Sigmoid colon (tissue), 3 donors: ENCODE measurements around the gene GATA5.
"Not testable (repeated sequence)": the region's sequence is repeated elsewhere in the genome, so short reads cannot be mapped to it uniquely, and the experiment has no call there.

Experiments
- POLR2A ChIP-seq, 2 donors: fragments of 450-650 bp; IDR thresholded peaks; one replicate each; pipeline ENCODE4 v1.6.1; 2016; ENCODE audit warnings: antibody characterized with exemption in 2 of 2, mild to moderate bottlenecking in 2 of 2, moderate library complexity in 2 of 2
- TF ChIP-seq, protein P1 (sequence below), 4 experiments: fragments of 450-650 bp in 3 of 4; fragments of 200-600 bp in 1 of 4; IDR thresholded peaks; one replicate each; pipeline ENCODE4 v1.5.1; 2016 to 2019; ENCODE audit warnings: antibody characterized with exemption in 4 of 4, mild to moderate bottlenecking in 3 of 4, moderate library complexity in 2 of 4

DNA sequence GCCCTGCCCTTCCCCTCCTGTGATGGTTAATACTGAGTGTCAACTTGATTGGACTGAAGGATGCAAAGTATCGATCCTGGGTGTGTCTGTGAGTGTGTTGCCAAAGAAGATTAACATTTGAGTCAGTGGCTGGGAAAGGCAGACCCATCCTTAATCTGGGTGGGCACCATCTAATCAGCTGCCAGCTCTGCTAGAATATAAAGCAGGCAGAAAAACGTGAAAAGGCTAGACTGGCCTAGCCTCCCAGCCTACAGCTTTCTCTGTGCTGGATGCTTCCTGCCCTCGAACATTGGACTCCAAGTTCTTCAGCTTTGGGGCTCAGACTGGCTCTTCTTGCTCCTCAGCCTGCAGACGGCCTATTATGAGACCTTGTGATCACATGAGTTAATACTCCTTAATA, 15.0 kb upstream of the GATA5 start:
- not testable (repeated sequence) for TF ChIP-seq POLR2A (IDR thresholded peaks at IDR 0.05)
- TF ChIP-seq, protein P1, sequence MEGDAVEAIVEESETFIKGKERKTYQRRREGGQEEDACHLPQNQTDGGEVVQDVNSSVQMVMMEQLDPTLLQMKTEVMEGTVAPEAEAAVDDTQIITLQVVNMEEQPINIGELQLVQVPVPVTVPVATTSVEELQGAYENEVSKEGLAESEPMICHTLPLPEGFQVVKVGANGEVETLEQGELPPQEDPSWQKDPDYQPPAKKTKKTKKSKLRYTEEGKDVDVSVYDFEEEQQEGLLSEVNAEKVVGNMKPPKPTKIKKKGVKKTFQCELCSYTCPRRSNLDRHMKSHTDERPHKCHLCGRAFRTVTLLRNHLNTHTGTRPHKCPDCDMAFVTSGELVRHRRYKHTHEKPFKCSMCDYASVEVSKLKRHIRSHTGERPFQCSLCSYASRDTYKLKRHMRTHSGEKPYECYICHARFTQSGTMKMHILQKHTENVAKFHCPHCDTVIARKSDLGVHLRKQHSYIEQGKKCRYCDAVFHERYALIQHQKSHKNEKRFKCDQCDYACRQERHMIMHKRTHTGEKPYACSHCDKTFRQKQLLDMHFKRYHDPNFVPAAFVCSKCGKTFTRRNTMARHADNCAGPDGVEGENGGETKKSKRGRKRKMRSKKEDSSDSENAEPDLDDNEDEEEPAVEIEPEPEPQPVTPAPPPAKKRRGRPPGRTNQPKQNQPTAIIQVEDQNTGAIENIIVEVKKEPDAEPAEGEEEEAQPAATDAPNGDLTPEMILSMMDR (IDR thresholded peaks at IDR 0.05): not testable (repeated sequence)
